Liver (tissue), 9 donors: ENCODE measurements around the gene FAM13C. TPM values are rescaled to one million over a fixed set of nuclear protein-coding genes. Genes with fewer than 3 reads are reported as not detected.

Source experiments
- DNase-seq: peaks from one replicate; pipeline ENCODE4 v3.0.0-alpha.2; 2017; ENCODE audit warnings: low spot score
- H3K27ac ChIP-seq, 2 donors: one replicate each; pipeline ENCODE4 v1.7.0; 2013; ENCODE audit warnings: inconsistent platforms in 2 of 2, low read length in 2 of 2, control low read depth in 1 of 2, low read depth in 1 of 2, mild to moderate bottlenecking in 1 of 2
- H3K27me3 ChIP-seq, 4 donors: one replicate each; pipeline versions ENCODE4 v1.6.1 to v1.7.0; 2013; ENCODE audit warnings: low read length in 3 of 4, inconsistent platforms in 1 of 4, mild to moderate bottlenecking in 1 of 4, moderate library complexity in 1 of 4; ENCODE audit not compliant: control insufficient read depth in 4 of 4, insufficient read depth in 4 of 4
- H3K36me3 ChIP-seq, 4 donors: one replicate each; pipeline versions ENCODE4 v1.6.1 to v1.7.0; 2013; ENCODE audit warnings: low read length in 3 of 4, mild to moderate bottlenecking in 3 of 4, low read depth in 1 of 4, moderate library complexity in 1 of 4; ENCODE audit not compliant: control insufficient read depth in 4 of 4, insufficient read depth in 3 of 4
- H3K4me1 ChIP-seq, 4 donors: one replicate each; pipeline versions ENCODE4 v1.6.1 to v1.7.0; 2013; ENCODE audit warnings: low read length in 3 of 4, mild to moderate bottlenecking in 3 of 4, moderate library complexity in 1 of 4; ENCODE audit not compliant: control insufficient read depth in 4 of 4, insufficient read depth in 4 of 4
- H3K4me3 ChIP-seq, 3 donors: one replicate each; pipeline versions ENCODE4 v1.6.1 to v1.7.0; 2013; ENCODE audit warnings: low read length in 3 of 3, control low read depth in 1 of 3, low read depth in 1 of 3, mild to moderate bottlenecking in 1 of 3
- H3K9ac ChIP-seq, 2 donors: one replicate each; pipeline ENCODE4 v1.7.0; 2013; ENCODE audit warnings: low read length in 2 of 2, mild to moderate bottlenecking in 2 of 2, moderate library complexity in 2 of 2, control low read depth in 1 of 2, low read depth in 1 of 2
- H3K9me3 ChIP-seq, 4 donors: one replicate each; pipeline versions ENCODE4 v1.6.1 to v1.7.0; 2013; ENCODE audit warnings: low read length in 3 of 4; ENCODE audit not compliant: control insufficient read depth in 4 of 4
- EGR1 ChIP-seq, 2 donors: IDR thresholded peaks; 2 replicates each; pipeline ENCODE4 v1.6.1; 2016 to 2018; ENCODE audit warnings: antibody characterized with exemption in 2 of 2, low read depth in 2 of 2
- FOXA1 ChIP-seq: IDR thresholded peaks from 2 replicates; pipeline ENCODE4 v1.6.1; 2016; ENCODE audit warnings: antibody characterized with exemption
- FOXA2 ChIP-seq: IDR thresholded peaks from 2 replicates; pipeline ENCODE4 v1.6.1; 2016; ENCODE audit warnings: antibody characterized with exemption
- HNF4A ChIP-seq, 2 donors: conservative IDR thresholded peaks; 2 replicates each; pipeline ENCODE4 v1.6.1; 2016; ENCODE audit warnings: antibody characterized with exemption in 2 of 2, mild to moderate bottlenecking in 2 of 2
- HNF4G ChIP-seq: IDR thresholded peaks from 2 replicates; pipeline ENCODE4 v1.6.1; 2016; ENCODE audit warnings: antibody characterized with exemption
- RAD21 ChIP-seq, 2 donors: IDR thresholded peaks; 2 replicates each; pipeline ENCODE4 v1.6.1; 2016; ENCODE audit warnings: antibody characterized with exemption in 2 of 2, mild to moderate bottlenecking in 2 of 2
- RXRA ChIP-seq, 2 donors: IDR thresholded peaks; 2 replicates each; pipeline ENCODE4 v1.6.1; 2017 to 2018; ENCODE audit warnings: antibody characterized with exemption in 2 of 2, mild to moderate bottlenecking in 1 of 2
- SP1 ChIP-seq: IDR thresholded peaks from 2 replicates; pipeline ENCODE4 v1.6.1; 2018; ENCODE audit warnings: antibody characterized with exemption, mild to moderate bottlenecking
- TAF1 ChIP-seq: conservative IDR thresholded peaks from 2 replicates; pipeline ENCODE4 v1.6.1; 2016; ENCODE audit warnings: antibody characterized with exemption, mild to moderate bottlenecking
- YY1 ChIP-seq: IDR thresholded peaks from 2 replicates; pipeline ENCODE4 v1.6.1; 2016; ENCODE audit warnings: antibody characterized with exemption, mild to moderate bottlenecking
- WGBS: extraction: QIAGEN DNeasy Blood & Tissue Kit; methylation state at CpG from one replicate; pipeline ENCODE4 v1.1.7; 2013; 5-methylcytosine and 5-hydroxymethylcytosine counted together
- polyA plus RNA-seq, 2 donors: library from polyadenylated mRNA; stranded (reverse) in 1 of 2; unstranded in 1 of 2; fragments of 200-250 nt in 1 of 2; fragments of >200 nt in 1 of 2; fragmentation: Nextera tagmentation in 1 of 2; extraction: Ambion mirVana in 1 of 2; gene quantifications; one replicate each; pipeline versions ENCODE4 v1.2.1 to v1.2.3, GENCODE V29; 2013 to 2015
- total RNA-seq, 2 donors: library from RNA; depleted of rRNA; stranded (reverse); fragments of >200 nt; gene quantifications; one replicate each; pipeline ENCODE4 v1.2.3, GENCODE V29; 2014
- TF ChIP-seq, protein P1 (sequence below): IDR thresholded peaks from 2 replicates; pipeline ENCODE4 v1.6.1; 2016; ENCODE audit warnings: antibody characterized with exemption, mild to moderate bottlenecking
- TF ChIP-seq, protein P2 (sequence below): IDR thresholded peaks from 2 replicates; pipeline ENCODE4 v1.6.1; 2016; ENCODE audit warnings: antibody characterized with exemption
- TF ChIP-seq, protein P3 (sequence below): IDR thresholded peaks from 2 replicates; pipeline ENCODE4 v1.6.1; 2016; ENCODE audit warnings: antibody characterized with exemption
- TF ChIP-seq, protein P4 (sequence below): IDR thresholded peaks from 2 replicates; pipeline ENCODE4 v1.6.1; 2016; ENCODE audit warnings: antibody characterized with exemption
- TF ChIP-seq, protein P5 (sequence below): fragments of 150-350 bp; IDR thresholded peaks from 2 replicates; pipeline ENCODE4 v1.5.1; 2017; ENCODE audit warnings: improper control_type of control experiment, low read depth, low read length; ENCODE audit not compliant: missing input control
- donor health status: healthy.
- donor health status: healthy.
- donor health status: healthy.
- donor health status: healthy.
- donor health status: healthy.

FAM13C gene
- total and polyA plus RNA-seq, 4 donors, result 0.87 to 2.4 (median 2.1) TPM

DNA sequence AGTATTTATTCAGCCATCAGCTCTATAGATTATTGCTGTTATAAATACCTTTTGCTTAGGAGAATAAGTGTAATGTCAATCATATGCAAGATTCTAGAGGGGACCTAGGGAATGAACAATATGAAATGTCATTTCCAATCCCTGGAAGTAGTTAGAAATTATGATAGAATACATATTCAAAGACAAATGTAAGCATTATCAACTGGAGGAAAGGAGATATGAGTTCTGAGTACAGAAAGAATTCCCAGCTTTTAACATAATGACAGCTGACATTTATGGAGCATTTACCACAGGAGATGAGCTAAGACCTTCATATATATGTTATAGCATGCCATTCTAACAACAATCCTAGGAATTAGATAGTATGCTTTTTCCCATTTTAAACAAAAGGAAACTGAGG lies 86.2 kb downstream of the FAM13C start:
- no peaks in the 10 kb centered on the region for H3K4me1 ChIP-seq
- H3K4me3 ChIP-seq, result no peak overlapping the region
- no peak overlapping the region for H3K27ac ChIP-seq
- H3K9ac ChIP-seq, result no peak overlapping the region
- no peak for DNase-seq
- no peaks in the 10 kb centered on the region for H3K27me3 ChIP-seq
- TF ChIP-seq, protein P1, sequence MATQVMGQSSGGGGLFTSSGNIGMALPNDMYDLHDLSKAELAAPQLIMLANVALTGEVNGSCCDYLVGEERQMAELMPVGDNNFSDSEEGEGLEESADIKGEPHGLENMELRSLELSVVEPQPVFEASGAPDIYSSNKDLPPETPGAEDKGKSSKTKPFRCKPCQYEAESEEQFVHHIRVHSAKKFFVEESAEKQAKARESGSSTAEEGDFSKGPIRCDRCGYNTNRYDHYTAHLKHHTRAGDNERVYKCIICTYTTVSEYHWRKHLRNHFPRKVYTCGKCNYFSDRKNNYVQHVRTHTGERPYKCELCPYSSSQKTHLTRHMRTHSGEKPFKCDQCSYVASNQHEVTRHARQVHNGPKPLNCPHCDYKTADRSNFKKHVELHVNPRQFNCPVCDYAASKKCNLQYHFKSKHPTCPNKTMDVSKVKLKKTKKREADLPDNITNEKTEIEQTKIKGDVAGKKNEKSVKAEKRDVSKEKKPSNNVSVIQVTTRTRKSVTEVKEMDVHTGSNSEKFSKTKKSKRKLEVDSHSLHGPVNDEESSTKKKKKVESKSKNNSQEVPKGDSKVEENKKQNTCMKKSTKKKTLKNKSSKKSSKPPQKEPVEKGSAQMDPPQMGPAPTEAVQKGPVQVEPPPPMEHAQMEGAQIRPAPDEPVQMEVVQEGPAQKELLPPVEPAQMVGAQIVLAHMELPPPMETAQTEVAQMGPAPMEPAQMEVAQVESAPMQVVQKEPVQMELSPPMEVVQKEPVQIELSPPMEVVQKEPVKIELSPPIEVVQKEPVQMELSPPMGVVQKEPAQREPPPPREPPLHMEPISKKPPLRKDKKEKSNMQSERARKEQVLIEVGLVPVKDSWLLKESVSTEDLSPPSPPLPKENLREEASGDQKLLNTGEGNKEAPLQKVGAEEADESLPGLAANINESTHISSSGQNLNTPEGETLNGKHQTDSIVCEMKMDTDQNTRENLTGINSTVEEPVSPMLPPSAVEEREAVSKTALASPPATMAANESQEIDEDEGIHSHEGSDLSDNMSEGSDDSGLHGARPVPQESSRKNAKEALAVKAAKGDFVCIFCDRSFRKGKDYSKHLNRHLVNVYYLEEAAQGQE, result no peak
- TF ChIP-seq, protein P2, sequence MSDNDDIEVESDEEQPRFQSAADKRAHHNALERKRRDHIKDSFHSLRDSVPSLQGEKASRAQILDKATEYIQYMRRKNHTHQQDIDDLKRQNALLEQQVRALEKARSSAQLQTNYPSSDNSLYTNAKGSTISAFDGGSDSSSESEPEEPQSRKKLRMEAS, result no peak
- TF ChIP-seq RXRA (IDR thresholded peaks at IDR 0.05) (no peak), SP1 (no peak), RAD21 (IDR thresholded peaks at IDR 0.05) (no peak), HNF4G (no peak), FOXA1 (no peak), YY1 (no peak)
- TF ChIP-seq, protein P3, sequence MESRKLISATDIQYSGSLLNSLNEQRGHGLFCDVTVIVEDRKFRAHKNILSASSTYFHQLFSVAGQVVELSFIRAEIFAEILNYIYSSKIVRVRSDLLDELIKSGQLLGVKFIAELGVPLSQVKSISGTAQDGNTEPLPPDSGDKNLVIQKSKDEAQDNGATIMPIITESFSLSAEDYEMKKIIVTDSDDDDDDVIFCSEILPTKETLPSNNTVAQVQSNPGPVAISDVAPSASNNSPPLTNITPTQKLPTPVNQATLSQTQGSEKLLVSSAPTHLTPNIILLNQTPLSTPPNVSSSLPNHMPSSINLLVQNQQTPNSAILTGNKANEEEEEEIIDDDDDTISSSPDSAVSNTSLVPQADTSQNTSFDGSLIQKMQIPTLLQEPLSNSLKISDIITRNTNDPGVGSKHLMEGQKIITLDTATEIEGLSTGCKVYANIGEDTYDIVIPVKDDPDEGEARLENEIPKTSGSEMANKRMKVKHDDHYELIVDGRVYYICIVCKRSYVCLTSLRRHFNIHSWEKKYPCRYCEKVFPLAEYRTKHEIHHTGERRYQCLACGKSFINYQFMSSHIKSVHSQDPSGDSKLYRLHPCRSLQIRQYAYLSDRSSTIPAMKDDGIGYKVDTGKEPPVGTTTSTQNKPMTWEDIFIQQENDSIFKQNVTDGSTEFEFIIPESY, result no peak
- TF ChIP-seq, protein P4, sequence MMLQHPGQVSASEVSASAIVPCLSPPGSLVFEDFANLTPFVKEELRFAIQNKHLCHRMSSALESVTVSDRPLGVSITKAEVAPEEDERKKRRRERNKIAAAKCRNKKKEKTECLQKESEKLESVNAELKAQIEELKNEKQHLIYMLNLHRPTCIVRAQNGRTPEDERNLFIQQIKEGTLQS, result no peak
- TF ChIP-seq, protein P5, sequence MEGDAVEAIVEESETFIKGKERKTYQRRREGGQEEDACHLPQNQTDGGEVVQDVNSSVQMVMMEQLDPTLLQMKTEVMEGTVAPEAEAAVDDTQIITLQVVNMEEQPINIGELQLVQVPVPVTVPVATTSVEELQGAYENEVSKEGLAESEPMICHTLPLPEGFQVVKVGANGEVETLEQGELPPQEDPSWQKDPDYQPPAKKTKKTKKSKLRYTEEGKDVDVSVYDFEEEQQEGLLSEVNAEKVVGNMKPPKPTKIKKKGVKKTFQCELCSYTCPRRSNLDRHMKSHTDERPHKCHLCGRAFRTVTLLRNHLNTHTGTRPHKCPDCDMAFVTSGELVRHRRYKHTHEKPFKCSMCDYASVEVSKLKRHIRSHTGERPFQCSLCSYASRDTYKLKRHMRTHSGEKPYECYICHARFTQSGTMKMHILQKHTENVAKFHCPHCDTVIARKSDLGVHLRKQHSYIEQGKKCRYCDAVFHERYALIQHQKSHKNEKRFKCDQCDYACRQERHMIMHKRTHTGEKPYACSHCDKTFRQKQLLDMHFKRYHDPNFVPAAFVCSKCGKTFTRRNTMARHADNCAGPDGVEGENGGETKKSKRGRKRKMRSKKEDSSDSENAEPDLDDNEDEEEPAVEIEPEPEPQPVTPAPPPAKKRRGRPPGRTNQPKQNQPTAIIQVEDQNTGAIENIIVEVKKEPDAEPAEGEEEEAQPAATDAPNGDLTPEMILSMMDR, result no peak
- no peaks in the 10 kb centered on the region for H3K9me3 ChIP-seq
- no peaks in the 10 kb centered on the region for H3K36me3 ChIP-seq

DNA sequence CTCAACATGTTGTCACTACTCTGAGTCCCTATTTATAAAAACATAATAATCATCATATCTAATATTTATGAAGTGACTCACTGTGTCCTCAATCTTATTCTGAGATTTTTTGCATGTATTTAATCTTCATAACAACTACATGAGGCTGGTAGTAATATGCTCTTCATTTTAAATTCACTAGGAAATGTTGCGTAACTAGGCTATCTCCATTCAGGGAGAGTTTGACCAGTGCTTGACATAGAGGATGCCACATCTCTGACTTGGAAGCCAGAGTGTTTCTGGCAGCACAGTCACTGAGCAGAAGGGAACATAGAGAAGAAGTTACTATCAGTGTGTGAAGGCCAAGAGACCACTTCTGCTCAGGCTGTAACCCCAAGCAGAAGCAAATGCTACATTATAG lies 88.9 kb downstream of the FAM13C start:
- Histone ChIP-seq H3K27ac (no peak overlapping the region), H3K36me3 (no peaks in the 10 kb centered on the region), H3K27me3 (no peaks in the 10 kb centered on the region), H3K9me3 (no peaks in the 10 kb centered on the region), H3K9ac (no peak overlapping the region), H3K4me1 (no peaks in the 10 kb centered on the region), H3K4me3 (no peak overlapping the region)
- no peak for DNase-seq
- TF ChIP-seq RXRA (IDR thresholded peaks at IDR 0.05) (no peak), RAD21 (IDR thresholded peaks at IDR 0.05) (no peak), EGR1 (IDR thresholded peaks at IDR 0.05; ENCODE audit: low read depth in 2 of 2) (no peak), FOXA1 (no peak), TAF1 (no peak), FOXA2 (no peak), SP1 (no peak), HNF4A (conservative IDR thresholded peaks at IDR 0.05) (no peak)
- TF ChIP-seq, protein P4, result no peak
- TF ChIP-seq, protein P3, result no peak
- TF ChIP-seq, protein P1, result no peak
- 95% methylated on average over 1 of the region's 1 CpG for WGBS
